HCT116 (cell line): ENCODE data around the gene VAV2. TPM values are rescaled to one million over a fixed set of nuclear protein-coding genes. Genes with fewer than 3 reads are reported as not detected.

Experiments used
- ATAC-seq: fragments of 200-7000 bp; cut with Tn5 transposase; 2 replicates; pipeline ENCODE4 v1.9.1; 2020; ENCODE audit warnings: mild to moderate bottlenecking, moderate library complexity
- BruUV-seq: library from RNA; stranded (reverse); fragments of 400-500 nt; replicated peaks from 2 replicates; lab custom pipeline; 2021; lab: Mats Ljungman, UMichigan
- CTCF ChIA-PET: fragments of 300-600 bp; sonication (Branson Sonifier 250); formaldehyde crosslinking; loops from one replicate; lab custom pipeline; 2021; ENCODE audit warnings: antibody characterized with exemption; lab: Charles Lee
- POLR2A ChIA-PET: fragments of 300-600, 350-600 bp; sonication (Branson Sonifier 250); formaldehyde crosslinking; loops from one replicate; lab custom pipeline; 2021; ENCODE audit warnings: antibody characterized with exemption; lab: Charles Lee
- RAD21 ChIA-PET, 2 experiments: fragments of 300-600 bp; sonication (Branson Sonifier 250); formaldehyde crosslinking; loops; one replicate each; lab custom pipeline; 2023; ENCODE audit warnings: low total read pairs in 2 of 2; ENCODE audit not compliant: uncharacterized antibody in 2 of 2, unreplicated experiment in 2 of 2, low non-redundant PET in 1 of 2; lab: Charles Lee
- DNase-seq: peaks from one replicate; pipeline ENCODE4 v3.0.0-alpha.2; 2010; ENCODE audit warnings: low read depth, low spot score
- H2AFZ ChIP-seq: fragments of 200-600 bp; shearing (Covaris generic), sonication (generic); 2 replicates; pipeline ENCODE4 v1.6.1; 2017; ENCODE audit warnings: low read depth, mixed run types, mixed read lengths, antibody characterized with exemption, low read length; ENCODE audit not compliant: poor library complexity, severe bottlenecking
- H3K27ac ChIP-seq: 2 replicates; pipeline ENCODE4 v1.5.1; 2012; ENCODE audit warnings: low read depth, low read length
- H3K27me3 ChIP-seq: fragments of 200-600 bp; sonication (generic); 2 replicates; pipeline ENCODE4 v1.6.1; 2016; ENCODE audit warnings: mixed run types, low read length, mixed read lengths; ENCODE audit not compliant: insufficient read depth
- H3K36me3 ChIP-seq, 2 experiments: fragments of 200-500 bp in 1 of 2; fragments of 200-600 bp in 1 of 2; sonication (Bioruptor generic) in 1 of 2; sonication (generic) in 1 of 2; 2 replicates each; pipeline versions ENCODE4 v1.5.1 to v1.6.1; 2014 to 2016; ENCODE audit warnings: low read length in 2 of 2, inconsistent platforms in 1 of 2, mixed read lengths in 1 of 2, mixed run types in 1 of 2; ENCODE audit not compliant: insufficient read depth in 2 of 2, control insufficient read depth in 1 of 2
- H3K4me1 ChIP-seq, 2 experiments: fragments of 200-600 bp in 1 of 2; sonication (generic) in 1 of 2; 2 replicates each; pipeline versions ENCODE4 v1.5.1 to v1.6.1; 2012 to 2017; ENCODE audit warnings: low read length in 2 of 2, inconsistent platforms in 1 of 2, mild to moderate bottlenecking in 1 of 2, mixed read lengths in 1 of 2, mixed run types in 1 of 2, moderate library complexity in 1 of 2; ENCODE audit not compliant: insufficient read depth in 2 of 2, control insufficient read depth in 1 of 2
- H3K4me2 ChIP-seq: fragments of 200-600 bp; sonication (generic); 2 replicates; pipeline ENCODE4 v1.6.1; 2017; ENCODE audit warnings: mixed run types, low read length, mixed read lengths
- H3K4me3 ChIP-seq, 2 experiments: fragments of 200-600 bp in 1 of 2; sonication (generic) in 1 of 2; replicated peaks in 1 of 2; 2 replicates each; pipeline ENCODE4 v1.5.1; 2011 to 2016; ENCODE audit warnings: low read length in 2 of 2, control low read depth in 1 of 2, low read depth in 1 of 2, mild to moderate bottlenecking in 1 of 2, mixed read lengths in 1 of 2, mixed run types in 1 of 2
- H3K79me2 ChIP-seq: fragments of 200-600 bp; sonication (generic); 2 replicates; pipeline ENCODE4 v1.6.1; 2017; ENCODE audit warnings: mild to moderate bottlenecking, mixed run types, low read length, moderate library complexity, mixed read lengths; ENCODE audit not compliant: insufficient read depth
- H3K9ac ChIP-seq: fragments of 200-600 bp; sonication (generic); 2 replicates; pipeline ENCODE4 v1.6.1; 2016; ENCODE audit warnings: low read length, mixed read lengths
- H3K9me2 ChIP-seq: fragments of 200-600 bp; sonication (generic), shearing (Covaris generic); 2 replicates; pipeline ENCODE4 v1.6.1; 2017; ENCODE audit warnings: mixed run types, mild to moderate bottlenecking, moderate library complexity; ENCODE audit not compliant: insufficient read depth
- H3K9me3 ChIP-seq, 2 experiments: fragments of 200-500 bp in 1 of 2; fragments of 200-600 bp in 1 of 2; sonication (Bioruptor generic) in 1 of 2; sonication (generic) in 1 of 2; 2 replicates each; pipeline ENCODE4 v1.6.1; 2014 to 2017; ENCODE audit warnings: low read length in 2 of 2, mixed read lengths in 2 of 2, inconsistent platforms in 1 of 2, low read depth in 1 of 2, mild to moderate bottlenecking in 1 of 2, mixed run types in 1 of 2, moderate library complexity in 1 of 2; ENCODE audit not compliant: control insufficient read depth in 1 of 2, insufficient read depth in 1 of 2
- H4K20me1 ChIP-seq: fragments of 200-600 bp; sonication (generic), shearing (Covaris generic); 2 replicates; pipeline ENCODE4 v1.6.1; 2017; ENCODE audit warnings: mixed run types, mild to moderate bottlenecking, moderate library complexity; ENCODE audit not compliant: insufficient read depth
- CEBPB ChIP-seq: IDR thresholded peaks from 2 replicates; pipeline ENCODE4 v1.6.1; 2012; ENCODE audit warnings: low read depth
- EGR1 ChIP-seq: IDR thresholded peaks from 2 replicates; pipeline ENCODE4 v1.6.1; 2012; ENCODE audit warnings: low read depth
- ELF1 ChIP-seq: IDR thresholded peaks from 2 replicates; pipeline ENCODE4 v1.6.1; 2012; ENCODE audit warnings: low read depth, borderline replicate concordance
- EZH2 ChIP-seq: fragments of 200-600 bp; sonication (generic); IDR thresholded peaks from 2 replicates; pipeline ENCODE4 v1.6.1; 2017; ENCODE audit warnings: antibody characterized with exemption, mixed run types
- EZH2phosphoT487 ChIP-seq: fragments of 200-600 bp; IDR thresholded peaks from 2 replicates; pipeline ENCODE4 v1.6.1; 2018; ENCODE audit warnings: antibody characterized with exemption, borderline replicate concordance
- FOSL1 ChIP-seq: IDR thresholded peaks from 2 replicates; pipeline ENCODE4 v1.6.1; 2012; ENCODE audit warnings: low read depth
- JUND ChIP-seq: IDR thresholded peaks from 2 replicates; pipeline ENCODE4 v1.6.1; 2012
- MAX ChIP-seq: IDR thresholded peaks from 2 replicates; pipeline ENCODE4 v1.6.1; 2012
- POLR2A ChIP-seq: IDR thresholded peaks from 2 replicates; pipeline ENCODE4 v1.7.0; 2011; ENCODE audit warnings: borderline replicate concordance; ENCODE audit not compliant: insufficient read depth, insufficient read length; ENCODE audit errors: extremely low read depth
- POLR2AphosphoS5 ChIP-seq: IDR thresholded peaks from 2 replicates; pipeline ENCODE4 v1.6.1; 2011; ENCODE audit warnings: mild to moderate bottlenecking, low read depth, low read length, moderate library complexity
- REST ChIP-seq: IDR thresholded peaks from 2 replicates; pipeline ENCODE4 v1.6.1; 2012; ENCODE audit warnings: low read depth
- SIN3A ChIP-seq: IDR thresholded peaks from 2 replicates; pipeline ENCODE4 v1.6.1; 2012; ENCODE audit warnings: low read depth
- SRF ChIP-seq: IDR thresholded peaks from 2 replicates; pipeline ENCODE4 v1.6.1; 2012; ENCODE audit warnings: low read depth
- TCF7L2 ChIP-seq: IDR thresholded peaks from 2 replicates; pipeline ENCODE4 v1.7.0; 2011; ENCODE audit warnings: borderline replicate concordance, inconsistent platforms; ENCODE audit not compliant: insufficient read depth, insufficient read length; ENCODE audit errors: extremely low read depth
- YY1 ChIP-seq: IDR thresholded peaks from 2 replicates; pipeline ENCODE4 v1.6.1; 2011; ENCODE audit warnings: low read length, low read depth, moderate library complexity, mild to moderate bottlenecking; ENCODE audit not compliant: insufficient replicate concordance; ENCODE audit errors: extremely low read depth
- ZBTB33 ChIP-seq: IDR thresholded peaks from 2 replicates; pipeline ENCODE4 v1.6.1; 2011; ENCODE audit warnings: mild to moderate bottlenecking, low read length, moderate library complexity; ENCODE audit not compliant: insufficient replicate concordance; ENCODE audit errors: extremely low read depth
- ZFX ChIP-seq: fragments of 450-650 bp; IDR thresholded peaks from 2 replicates; pipeline ENCODE4 v1.6.1; 2017
- ZNF274 ChIP-seq: fragments of 200-500 bp; sonication (Bioruptor generic); IDR thresholded peaks from 2 replicates; pipeline ENCODE4 v1.6.1; 2014; ENCODE audit warnings: mild to moderate bottlenecking, low read depth, low read length, inconsistent platforms
- intact Hi-C: fragments of 100-400 bp; cut with micrococcal nuclease; formaldehyde crosslinking; loops from 2 replicates; pipeline ENCODE4 v1.10.0; 2022
- total RNA-seq: library from RNA; stranded (reverse); gene quantifications from one replicate; pipeline ENCODE4 v1.2.1, GENCODE V29; 2021; ENCODE audit not compliant: unreplicated experiment

The VAV2 gene
- total RNA-seq, 1 experiment from 2014 or later, result 33.2 TPM

- TF ChIP-seq ZNF274 (no peak), SRF (no peak), YY1 (no peak), ZFX (no peak), EGR1 (no peak), POLR2AphosphoS5 (no peak), EZH2 (no peak), FOSL1 (no peak), MAX (no peak), TCF7L2 (no peak)
Measured at GRCh38 chr9:133861086-133861485, 131.0 kb downstream of the VAV2 start (continued).

- H3K27me3 ChIP-seq, result no peaks in the 10 kb centered on the region
- H3K4me3 ChIP-seq, result no peak overlapping the region
- H3K4me1 ChIP-seq, result no peaks in the 10 kb centered on the region
- POLR2A ChIA-PET, result no interaction called here
- no peaks in the 10 kb centered on the region for H4K20me1 ChIP-seq
- no peaks in the 10 kb centered on the region for H3K9me2 ChIP-seq
- no peak overlapping the region for H3K4me2 ChIP-seq
- ATAC-seq (no peak), DNase-seq (no peak)
- no TSS peak for BruUV-seq
- H2AFZ ChIP-seq, result no peak overlapping the region
- H3K9me3 ChIP-seq, result no peaks in the 10 kb centered on the region
- H3K36me3 ChIP-seq, result no peaks in the 10 kb centered on the region
- RAD21 ChIA-PET, result no interaction called here
- no peak overlapping the region for H3K27ac ChIP-seq
- intact Hi-C loops, result no loop called here
- CTCF ChIA-PET, result no interaction called here
- no peak overlapping the region for H3K9ac ChIP-seq
- H3K79me2 ChIP-seq, result 0 out of 2 replicates have a peak, but pooled peaks cover 2% of the 10 kb centered on the region
- TF ChIP-seq SIN3A, result no peak
- TF ChIP-seq POLR2A, result no peak
- no peak for TF ChIP-seq ZNF274
- no peak for TF ChIP-seq YY1
- no peak for TF ChIP-seq ZBTB33
- TF ChIP-seq CEBPB, result no peak
- TF ChIP-seq POLR2AphosphoS5, result no peak
- TF ChIP-seq ELF1, result no peak
- no peak for TF ChIP-seq JUND
- TF ChIP-seq REST, result no peak
- TF ChIP-seq EZH2, result no peak
- no peak for TF ChIP-seq EZH2phosphoT487
- TF ChIP-seq SRF, result no peak
- TF ChIP-seq MAX, result no peak
- no peak for TF ChIP-seq TCF7L2
- TF ChIP-seq EGR1, result no peak
Measured at GRCh38 chr9:133858771-133859170, 133.4 kb downstream of the VAV2 start.
